KMS-11 (cell line): ENCODE measurements around the gene ATP6V0D1.

Experiments
- H2AFZ ChIP-seq: fragments of 200-600 bp; sonication (generic); 2 replicates; pipeline ENCODE4 v1.6.1; 2016; ENCODE audit warnings: antibody characterized with exemption, mixed run types, low read depth
- H3K27ac ChIP-seq: fragments of 200-600 bp; sonication (generic); 2 replicates; pipeline ENCODE4 v1.6.1; 2016; ENCODE audit warnings: mild to moderate bottlenecking, mixed run types
- H3K27me3 ChIP-seq: fragments of 200-600 bp; sonication (generic); 2 replicates; pipeline ENCODE4 v1.6.1; 2017; ENCODE audit warnings: mild to moderate bottlenecking, low read depth, mixed run types, moderate library complexity; ENCODE audit not compliant: insufficient read depth
- H3K36me3 ChIP-seq: fragments of 200-600 bp; sonication (generic); 2 replicates; pipeline ENCODE4 v1.6.1; 2017; ENCODE audit warnings: mild to moderate bottlenecking, mixed run types; ENCODE audit not compliant: insufficient read depth
- H3K4me1 ChIP-seq: fragments of 200-600 bp; sonication (generic); 2 replicates; pipeline ENCODE4 v1.6.1; 2016; ENCODE audit warnings: mild to moderate bottlenecking, low read depth, mixed run types; ENCODE audit not compliant: poor library complexity, severe bottlenecking
- H3K4me2 ChIP-seq: fragments of 200-600 bp; sonication (generic); 2 replicates; pipeline ENCODE4 v1.7.0; 2016; ENCODE audit warnings: mild to moderate bottlenecking, mixed run types
- H3K4me3 ChIP-seq: fragments of 200-600 bp; sonication (generic); IDR thresholded peaks from 2 replicates; pipeline ENCODE4 v1.6.1; 2017; ENCODE audit warnings: low read depth, low read length, mixed read lengths; ENCODE audit not compliant: insufficient read depth
- H3K79me2 ChIP-seq: fragments of 200-600 bp; sonication (generic); 2 replicates; pipeline ENCODE4 v1.6.1; 2016; ENCODE audit warnings: low read depth, mixed run types; ENCODE audit not compliant: insufficient read depth
- H3K9ac ChIP-seq: fragments of 200-600 bp; sonication (generic); 2 replicates; pipeline ENCODE4 v1.6.1; 2016; ENCODE audit warnings: mild to moderate bottlenecking, mixed run types
- H4K20me1 ChIP-seq: fragments of 200-600 bp; sonication (generic); 2 replicates; pipeline ENCODE4 v1.6.1; 2016; ENCODE audit warnings: mild to moderate bottlenecking, mixed run types; ENCODE audit not compliant: insufficient read depth
- TF ChIP-seq, protein P1 (sequence below): fragments of 200-600 bp; sonication (generic); conservative IDR thresholded peaks from 2 replicates; pipeline ENCODE4 v1.6.1; 2017; ENCODE audit warnings: low read depth, mild to moderate bottlenecking, antibody characterized with exemption, low read length, moderate library complexity, mixed read lengths

The ATP6V0D1 gene

DNA sequence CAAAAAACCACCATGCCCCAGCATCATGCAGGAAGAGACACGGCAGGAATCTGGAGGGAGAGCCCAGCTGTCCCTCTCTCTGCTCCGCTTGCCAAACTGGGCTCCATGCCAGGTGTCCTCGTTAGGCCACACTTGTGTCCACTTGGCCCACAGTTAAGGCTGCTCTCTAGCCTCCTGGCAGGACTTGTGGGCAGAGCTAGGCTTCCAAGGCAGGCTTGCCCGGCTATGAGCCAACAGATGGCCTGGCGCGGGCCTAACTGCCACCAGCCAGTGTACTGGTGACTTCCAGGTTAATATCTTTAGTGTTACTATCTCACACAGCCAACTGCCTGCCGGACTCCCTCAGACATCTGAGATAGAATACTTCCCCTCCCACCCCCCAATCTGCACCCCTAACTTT, 10.6 kb downstream of the ATP6V0D1 start:
- H3K27me3 ChIP-seq, result no peaks in the 10 kb centered on the region
- no peak overlapping the region for H3K4me3 ChIP-seq
- no peaks in the 10 kb centered on the region for H4K20me1 ChIP-seq
- no peak overlapping the region for H3K27ac ChIP-seq
- no peak overlapping the region for H3K4me2 ChIP-seq
- peaks cover 26% of the 10 kb centered on the region; the same call in 1 of the 2 replicates for H3K79me2 ChIP-seq
- H2AFZ ChIP-seq, result no peak overlapping the region
- no peak overlapping the region for H3K9ac ChIP-seq
- TF ChIP-seq, protein P1, sequence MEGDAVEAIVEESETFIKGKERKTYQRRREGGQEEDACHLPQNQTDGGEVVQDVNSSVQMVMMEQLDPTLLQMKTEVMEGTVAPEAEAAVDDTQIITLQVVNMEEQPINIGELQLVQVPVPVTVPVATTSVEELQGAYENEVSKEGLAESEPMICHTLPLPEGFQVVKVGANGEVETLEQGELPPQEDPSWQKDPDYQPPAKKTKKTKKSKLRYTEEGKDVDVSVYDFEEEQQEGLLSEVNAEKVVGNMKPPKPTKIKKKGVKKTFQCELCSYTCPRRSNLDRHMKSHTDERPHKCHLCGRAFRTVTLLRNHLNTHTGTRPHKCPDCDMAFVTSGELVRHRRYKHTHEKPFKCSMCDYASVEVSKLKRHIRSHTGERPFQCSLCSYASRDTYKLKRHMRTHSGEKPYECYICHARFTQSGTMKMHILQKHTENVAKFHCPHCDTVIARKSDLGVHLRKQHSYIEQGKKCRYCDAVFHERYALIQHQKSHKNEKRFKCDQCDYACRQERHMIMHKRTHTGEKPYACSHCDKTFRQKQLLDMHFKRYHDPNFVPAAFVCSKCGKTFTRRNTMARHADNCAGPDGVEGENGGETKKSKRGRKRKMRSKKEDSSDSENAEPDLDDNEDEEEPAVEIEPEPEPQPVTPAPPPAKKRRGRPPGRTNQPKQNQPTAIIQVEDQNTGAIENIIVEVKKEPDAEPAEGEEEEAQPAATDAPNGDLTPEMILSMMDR, result no peak
- no peaks in the 10 kb centered on the region for H3K36me3 ChIP-seq
- peaks cover 4% of the 10 kb centered on the region for H3K4me1 ChIP-seq

DNA sequence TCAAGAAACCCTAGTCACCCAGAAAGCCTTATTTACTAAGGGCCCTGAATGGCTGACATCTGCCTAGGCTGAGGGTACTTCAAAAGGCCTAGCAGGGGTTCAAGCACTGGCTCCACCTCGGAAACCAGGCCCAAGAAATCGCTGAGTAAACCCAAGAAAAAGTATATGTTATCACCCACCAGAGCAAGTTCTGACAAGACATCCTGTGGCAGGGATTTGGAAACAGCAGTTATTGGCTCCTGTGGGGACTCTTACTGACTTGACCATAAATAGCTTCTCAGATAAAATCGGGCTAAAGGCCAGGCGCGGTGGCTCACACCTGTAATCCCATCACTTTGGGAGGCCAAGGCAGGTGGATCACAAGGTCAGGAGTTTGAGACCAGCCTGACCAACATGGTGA, 12.2 kb downstream of the ATP6V0D1 start:
- no peak overlapping the region for H2AFZ ChIP-seq
- no peaks in the 10 kb centered on the region for H3K36me3 ChIP-seq
- no peaks in the 10 kb centered on the region for H3K4me1 ChIP-seq
- no peak overlapping the region for H3K27ac ChIP-seq
- H3K79me2 ChIP-seq, result peaks cover 13% of the 10 kb centered on the region; the same call in 1 of the 2 replicates
- no peak overlapping the region for H3K4me2 ChIP-seq
- H3K9ac ChIP-seq, result no peak overlapping the region
- no peak overlapping the region for H3K4me3 ChIP-seq
- TF ChIP-seq, protein P1, result no peak
- H3K27me3 ChIP-seq, result no peaks in the 10 kb centered on the region
- no peaks in the 10 kb centered on the region for H4K20me1 ChIP-seq

GRCh38 chr16:67466581-67466980, 14.4 kb downstream of the ATP6V0D1 start:
- no peaks in the 10 kb centered on the region for H4K20me1 ChIP-seq
- no peak overlapping the region for H3K27ac ChIP-seq
- H2AFZ ChIP-seq, result no peak overlapping the region
- H3K36me3 ChIP-seq, result no peaks in the 10 kb centered on the region
- H3K9ac ChIP-seq, result no peak overlapping the region
- TF ChIP-seq, protein P1, result no peak
- no peaks in the 10 kb centered on the region for H3K4me1 ChIP-seq
- peaks cover 6% of the 10 kb centered on the region; the same call in 1 of the 2 replicates for H3K79me2 ChIP-seq
- H3K4me2 ChIP-seq, result no peak overlapping the region
- no peaks in the 10 kb centered on the region for H3K27me3 ChIP-seq
- H3K4me3 ChIP-seq, result no peak overlapping the region

- no peak overlapping the region for H3K4me2 ChIP-seq
Measured at GRCh38 chr16:67464565-67464964, 16.4 kb downstream of the ATP6V0D1 start.

More at GRCh38 chr16:67464565-67464964, 16.4 kb downstream of the ATP6V0D1 start:
- Histone ChIP-seq H3K27ac (no peak overlapping the region), H3K4me3 (no peak overlapping the region), H4K20me1 (no peaks in the 10 kb centered on the region), H2AFZ (no peak overlapping the region), H3K27me3 (no peaks in the 10 kb centered on the region), H3K4me1 (no peaks in the 10 kb centered on the region), H3K9ac (no peak overlapping the region), H3K36me3 (no peaks in the 10 kb centered on the region), H3K79me2 (no peaks in the 10 kb centered on the region; the same call in 1 of the 2 replicates)
- TF ChIP-seq, protein P1, result no peak
